HG03045 (cell line): ENCODE data around the gene SIAH3.

Experiments used
- ATAC-seq: cut with Tn5 transposase; IDR thresholded peaks from one replicate; pipeline ENCODE4 v1.9.1; 2021; ENCODE audit warnings: mild to moderate bottlenecking, moderate library complexity; ENCODE audit not compliant: unreplicated experiment

SIAH3 gene

DNA sequence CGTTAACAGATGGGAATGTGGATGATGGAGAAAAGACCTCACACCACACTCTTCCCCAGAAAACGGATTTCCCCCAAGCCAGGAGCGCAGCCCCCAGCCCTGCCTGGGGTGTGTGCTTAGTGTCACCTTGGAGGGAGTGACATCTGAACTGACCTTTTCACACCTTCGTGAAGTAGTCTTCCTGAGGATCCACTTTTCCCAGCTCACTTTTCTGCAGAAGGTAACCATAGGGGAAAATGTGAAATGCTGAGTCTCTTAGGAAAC lies 26.2 kb downstream of the SIAH3 start:
- ATAC-seq = no peak

DNA sequence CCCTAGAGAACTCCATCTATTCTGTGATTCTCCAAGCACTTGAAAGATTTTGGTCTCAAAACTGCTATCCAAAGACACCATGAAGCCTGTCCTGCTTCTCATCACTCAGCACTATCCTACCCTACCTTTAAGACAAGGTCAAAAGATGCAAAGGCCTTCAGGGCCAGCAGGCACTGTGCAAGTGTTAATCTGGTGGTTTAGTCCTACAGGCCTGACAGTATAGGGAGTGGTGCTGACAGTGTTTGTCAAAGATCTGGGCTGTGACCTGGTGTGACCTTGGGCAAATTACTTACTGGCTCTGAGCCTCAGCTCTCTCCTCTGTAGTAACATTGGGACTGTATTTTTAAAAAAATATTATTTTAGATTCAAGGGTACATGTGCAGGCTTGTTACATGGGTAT lies 28.0 kb downstream of the SIAH3 start:
- no peak for ATAC-seq

DNA sequence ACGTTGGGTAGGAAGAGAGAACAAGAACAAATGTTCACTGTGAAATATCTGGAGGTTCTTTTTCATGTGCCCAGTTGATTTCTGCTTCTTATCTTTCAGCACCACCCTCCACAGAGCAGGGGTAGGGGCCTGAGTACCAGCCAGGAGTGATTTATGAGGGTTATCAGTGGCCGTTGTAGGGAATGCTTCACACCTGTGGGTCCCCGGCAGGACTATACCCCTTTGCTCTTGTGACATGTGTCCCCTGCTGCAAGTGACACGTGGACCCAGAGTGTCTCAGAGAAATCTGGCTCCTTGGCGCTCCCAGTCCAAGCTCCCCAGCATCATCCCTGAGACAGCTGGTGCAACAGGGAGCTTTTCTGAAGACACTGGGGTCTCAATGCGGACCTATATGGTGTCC lies 29.7 kb downstream of the SIAH3 start:
- ATAC-seq = no peak

DNA sequence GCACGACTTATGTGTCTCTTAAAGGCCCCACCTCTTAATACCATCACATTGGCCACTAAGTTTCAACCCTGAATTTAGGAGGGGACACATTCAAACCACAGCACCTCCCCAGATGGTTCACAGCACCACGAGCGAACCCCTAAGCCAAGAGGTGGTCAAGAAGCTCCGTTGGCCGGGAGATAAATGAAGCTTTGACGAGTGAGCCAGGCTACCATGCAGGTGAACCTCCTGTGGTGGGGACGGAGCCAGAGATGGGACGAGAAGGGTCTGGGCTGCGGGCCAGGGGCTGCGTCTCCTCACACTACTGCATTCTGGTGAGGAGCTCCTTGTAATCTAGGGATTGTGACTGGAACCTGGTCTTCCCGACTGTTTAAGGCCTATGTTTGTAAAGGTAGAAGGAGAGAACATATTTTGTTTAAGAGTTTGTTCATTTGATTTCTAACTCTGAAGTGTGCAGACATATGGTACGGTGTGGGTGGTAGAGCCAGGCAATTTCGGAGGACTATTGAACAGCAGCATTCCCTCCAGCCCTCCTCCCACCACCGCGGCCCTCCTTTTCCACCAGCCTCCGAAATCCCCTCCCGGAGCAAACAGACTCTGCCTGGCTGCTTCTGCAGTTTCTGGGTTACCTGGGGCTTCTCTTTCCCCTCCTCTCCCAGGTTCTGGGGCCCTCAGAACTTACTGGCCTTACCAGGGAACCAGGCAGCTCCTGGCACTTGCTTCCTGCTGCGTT lies 31.3 kb downstream of the SIAH3 start:
- no peak for ATAC-seq

DNA sequence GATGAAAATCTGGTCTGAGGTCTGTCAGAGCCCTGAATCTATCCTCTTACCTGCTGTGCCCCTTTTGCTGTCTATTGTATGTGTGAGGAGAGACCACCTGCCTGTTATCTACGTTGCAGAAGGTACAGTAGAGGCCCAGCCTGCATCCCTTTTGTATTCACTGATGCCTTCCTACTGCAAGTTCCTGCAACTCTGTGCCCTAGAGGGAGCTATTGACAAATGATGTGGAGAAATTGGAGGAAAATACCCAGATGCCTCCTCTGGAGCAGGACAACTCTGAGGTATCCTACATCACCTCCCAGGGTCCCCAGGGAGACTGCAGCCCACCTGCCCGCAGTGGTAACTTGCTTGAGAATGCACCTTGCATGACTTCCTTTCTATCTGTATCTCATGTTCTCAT lies 33.7 kb downstream of the SIAH3 start:
- no peak for ATAC-seq

DNA sequence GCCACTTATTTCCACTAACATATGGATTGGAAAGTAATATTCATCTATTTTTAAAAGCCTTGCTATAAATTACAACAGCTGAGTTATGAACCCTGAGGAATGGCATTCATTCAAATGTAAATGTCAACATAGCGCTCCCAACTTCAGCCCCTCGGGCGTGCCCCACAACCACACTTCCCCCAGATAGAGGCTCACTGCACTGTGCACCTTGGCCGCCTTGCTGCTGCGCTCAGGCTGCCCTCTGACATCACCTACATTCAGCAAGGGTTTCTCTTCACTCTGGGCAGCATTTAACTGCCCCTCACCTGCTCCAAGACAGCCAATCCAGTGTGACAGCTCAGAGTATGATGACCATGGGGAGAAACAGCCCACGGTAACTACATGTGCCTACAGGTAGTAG lies 35.1 kb downstream of the SIAH3 start:
- no peak for ATAC-seq

DNA sequence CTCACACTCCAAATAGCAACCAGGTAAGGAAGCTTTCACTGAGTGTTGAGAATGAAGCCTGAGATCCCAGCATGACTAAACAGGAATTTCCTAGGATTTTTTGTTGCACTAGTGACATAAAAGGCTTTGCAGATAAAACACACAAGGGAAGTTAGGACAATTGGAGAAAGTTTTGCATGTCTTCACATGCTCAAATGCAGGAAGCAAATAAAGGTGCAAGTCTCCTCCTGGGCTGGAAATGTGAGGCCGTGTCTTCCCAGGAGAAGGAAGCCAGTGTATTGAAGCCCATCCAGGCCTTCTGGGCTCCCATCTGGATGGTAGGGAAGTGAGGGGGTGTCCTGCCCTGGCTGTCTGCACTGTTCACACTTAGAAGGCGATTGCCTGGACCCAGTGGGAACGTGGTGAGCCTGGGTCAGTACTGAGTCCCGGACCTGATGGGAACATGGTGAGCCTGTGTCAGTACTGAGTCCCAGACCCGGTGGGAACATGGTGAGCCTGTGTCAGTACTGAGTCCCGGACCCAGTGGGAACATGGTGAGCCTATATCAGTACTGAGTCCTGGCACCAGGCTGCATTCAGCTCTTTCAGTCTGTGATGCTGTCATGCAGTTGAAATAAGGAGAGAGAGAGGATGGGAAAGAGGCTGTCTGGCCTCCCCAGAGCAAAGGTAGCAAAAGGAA lies 38.7 kb downstream of the SIAH3 start:
- no peak for ATAC-seq

DNA sequence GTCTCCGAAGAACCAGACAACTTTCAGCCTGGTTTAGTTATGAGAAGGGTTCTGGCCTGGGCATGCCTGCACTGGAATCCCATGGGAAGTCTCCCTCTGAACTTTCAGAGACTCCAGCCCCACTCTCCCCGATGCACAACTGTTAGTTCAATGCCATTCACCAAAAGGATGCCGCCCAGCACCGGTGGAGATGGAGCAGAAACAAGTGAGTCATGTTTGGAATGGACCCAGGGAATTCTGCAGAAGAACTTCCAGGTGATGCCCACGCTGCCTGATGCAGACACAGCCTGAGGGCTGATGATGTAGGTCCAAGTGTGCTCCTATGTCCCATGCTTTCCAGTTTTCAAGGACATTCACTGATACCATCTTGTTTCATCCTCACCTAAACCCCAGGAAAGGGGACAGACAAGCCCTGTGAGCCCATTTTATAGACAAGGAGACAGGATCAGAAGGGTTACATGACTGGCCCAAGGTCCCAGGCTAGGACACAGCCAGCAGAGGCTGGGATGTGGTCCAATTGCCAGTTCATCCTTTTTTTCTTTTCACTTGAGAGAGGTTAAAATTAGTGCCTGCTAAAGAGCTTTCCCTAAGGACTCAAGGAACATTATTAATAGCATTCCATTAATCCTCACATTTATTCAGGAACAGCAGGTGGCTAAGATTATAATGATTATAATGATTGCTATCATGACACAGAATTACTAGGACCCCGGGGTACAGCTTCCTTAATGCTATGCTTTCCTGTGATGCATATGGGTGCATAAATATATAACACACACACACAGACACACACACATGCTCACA lies 39.5 kb downstream of the SIAH3 start:
- no peak for ATAC-seq

DNA sequence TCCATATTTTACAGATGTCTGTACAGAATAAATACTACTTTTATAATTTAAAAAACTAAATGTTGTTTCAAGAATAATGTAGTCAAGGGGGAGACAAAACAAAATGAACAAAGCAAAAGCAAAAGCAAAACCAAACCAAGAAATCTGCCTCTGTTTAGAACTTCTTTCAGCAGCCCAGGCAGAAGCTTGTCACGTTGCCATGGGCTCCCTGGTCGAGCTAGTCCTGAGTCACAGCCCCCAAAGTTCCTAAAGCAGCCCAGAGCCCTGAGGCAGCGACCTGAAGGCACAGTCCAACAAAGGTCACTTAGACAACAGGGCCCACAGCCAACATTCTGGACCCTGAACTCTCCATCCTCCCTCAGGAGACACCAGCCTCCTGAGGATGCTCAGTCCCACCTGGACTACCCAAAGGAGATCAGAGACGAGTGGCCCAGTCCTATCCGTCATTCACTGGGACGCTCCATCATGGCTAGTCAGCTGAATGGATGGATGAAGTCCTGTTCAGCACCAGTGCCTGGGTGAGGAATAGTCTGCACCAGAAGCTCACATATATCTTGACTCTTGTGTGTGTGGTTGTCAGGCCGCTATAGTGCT lies 41.7 kb downstream of the SIAH3 start:
- no peak for ATAC-seq

DNA sequence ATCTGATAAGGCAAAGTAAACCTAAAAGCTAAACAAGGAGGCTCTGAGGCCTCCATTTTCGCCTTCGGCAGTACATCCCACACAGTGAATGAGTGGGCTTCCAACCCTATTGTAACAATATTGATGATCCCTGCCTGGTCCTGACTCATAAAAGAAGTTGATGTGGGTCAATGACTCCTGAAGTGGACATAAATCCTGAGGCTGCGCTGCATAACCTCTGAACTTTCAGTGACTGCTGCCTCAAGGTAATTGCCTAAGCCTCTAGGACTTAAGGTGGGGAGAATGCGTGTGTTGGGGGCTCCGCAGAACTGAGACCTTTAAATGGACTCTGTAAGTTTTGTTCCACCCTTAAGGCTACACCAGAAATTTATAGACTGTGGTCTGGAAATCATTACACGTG lies 42.6 kb downstream of the SIAH3 start:
- no peak for ATAC-seq

DNA sequence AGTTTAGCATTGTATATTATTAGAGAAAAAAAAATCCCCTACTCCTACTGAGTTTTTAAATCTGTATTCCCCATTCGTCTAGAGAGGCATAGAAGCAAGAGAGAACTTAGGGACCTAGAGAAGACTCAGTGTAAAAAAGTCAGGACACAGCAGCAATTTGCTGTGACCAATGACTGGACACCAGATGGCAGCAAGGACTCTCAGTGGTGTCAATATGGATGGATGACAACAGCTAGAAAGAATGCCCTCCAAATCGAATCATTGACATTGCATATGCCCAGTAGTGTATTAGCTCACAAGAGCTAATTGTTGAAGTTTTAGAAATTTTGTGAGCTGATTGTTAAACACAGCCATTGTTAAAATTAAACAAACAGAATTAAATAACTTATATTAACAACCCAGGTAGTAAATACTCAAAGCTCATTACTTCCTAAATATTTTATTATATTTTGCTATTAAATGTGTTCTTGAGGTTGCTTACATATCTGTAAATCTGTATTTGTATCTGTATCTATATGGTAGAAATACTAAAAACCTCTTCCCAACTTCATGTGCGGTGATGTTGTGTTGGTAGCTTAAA lies 43.9 kb downstream of the SIAH3 start:
- no peak for ATAC-seq

DNA sequence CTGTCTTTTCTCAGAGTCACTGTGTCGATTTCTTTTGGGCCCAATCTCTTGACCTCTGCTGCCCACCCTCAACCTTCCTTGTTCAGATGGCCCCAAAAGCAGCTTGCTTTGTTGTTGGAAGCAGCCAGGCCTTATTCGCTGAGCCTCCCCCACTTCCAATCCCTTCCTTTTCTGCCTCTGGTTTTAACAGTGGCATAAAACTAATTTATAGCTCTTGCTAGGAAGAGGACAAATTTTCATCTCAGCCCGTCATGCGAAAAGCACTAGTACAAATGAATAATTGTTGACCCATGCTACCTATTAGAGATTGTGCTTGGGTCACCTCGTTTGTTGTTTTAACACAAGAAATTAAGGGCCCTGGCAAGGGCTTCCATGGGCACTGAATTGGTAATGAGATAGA lies 51.1 kb downstream of the SIAH3 start:
- no peak for ATAC-seq

DNA sequence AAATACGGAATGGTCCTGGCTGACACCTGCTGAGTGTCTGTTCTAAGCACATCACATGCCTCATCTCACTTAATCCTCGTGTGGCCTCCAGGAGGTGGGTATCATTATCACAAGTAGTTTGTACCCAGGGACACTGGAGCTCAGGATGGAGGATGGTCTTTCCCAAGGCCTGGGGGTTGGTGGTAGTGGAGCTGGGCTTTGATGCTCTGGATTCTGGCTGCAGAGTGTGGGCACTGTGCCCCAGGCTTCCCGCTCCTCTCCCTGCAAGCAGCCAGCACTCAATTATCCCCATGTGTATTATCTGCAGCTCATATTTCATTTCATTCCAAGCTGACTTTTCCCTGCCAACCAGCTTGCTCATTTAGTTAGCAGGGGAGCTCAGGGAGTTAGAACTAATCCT lies 52.1 kb downstream of the SIAH3 start:
- ATAC-seq = no peak

DNA sequence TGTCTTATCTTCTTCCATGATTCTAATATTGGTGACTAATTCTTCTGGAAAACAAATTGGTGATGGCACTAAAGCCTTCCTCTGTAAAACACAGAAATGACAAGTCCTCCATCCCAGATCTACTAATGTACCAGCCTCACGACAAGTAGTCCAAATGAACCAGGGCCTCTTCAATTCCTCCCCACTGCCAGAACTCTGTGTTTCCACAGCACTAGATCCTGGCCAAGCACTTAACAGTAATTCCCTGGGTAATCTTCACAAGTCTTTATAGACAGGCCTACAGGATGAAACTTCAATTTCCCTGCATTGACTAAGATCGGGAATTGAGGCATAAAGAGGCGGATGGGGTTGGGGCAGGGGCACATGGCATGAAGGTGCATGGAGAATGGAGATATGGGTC lies 52.7 kb downstream of the SIAH3 start:
- no peak for ATAC-seq

DNA sequence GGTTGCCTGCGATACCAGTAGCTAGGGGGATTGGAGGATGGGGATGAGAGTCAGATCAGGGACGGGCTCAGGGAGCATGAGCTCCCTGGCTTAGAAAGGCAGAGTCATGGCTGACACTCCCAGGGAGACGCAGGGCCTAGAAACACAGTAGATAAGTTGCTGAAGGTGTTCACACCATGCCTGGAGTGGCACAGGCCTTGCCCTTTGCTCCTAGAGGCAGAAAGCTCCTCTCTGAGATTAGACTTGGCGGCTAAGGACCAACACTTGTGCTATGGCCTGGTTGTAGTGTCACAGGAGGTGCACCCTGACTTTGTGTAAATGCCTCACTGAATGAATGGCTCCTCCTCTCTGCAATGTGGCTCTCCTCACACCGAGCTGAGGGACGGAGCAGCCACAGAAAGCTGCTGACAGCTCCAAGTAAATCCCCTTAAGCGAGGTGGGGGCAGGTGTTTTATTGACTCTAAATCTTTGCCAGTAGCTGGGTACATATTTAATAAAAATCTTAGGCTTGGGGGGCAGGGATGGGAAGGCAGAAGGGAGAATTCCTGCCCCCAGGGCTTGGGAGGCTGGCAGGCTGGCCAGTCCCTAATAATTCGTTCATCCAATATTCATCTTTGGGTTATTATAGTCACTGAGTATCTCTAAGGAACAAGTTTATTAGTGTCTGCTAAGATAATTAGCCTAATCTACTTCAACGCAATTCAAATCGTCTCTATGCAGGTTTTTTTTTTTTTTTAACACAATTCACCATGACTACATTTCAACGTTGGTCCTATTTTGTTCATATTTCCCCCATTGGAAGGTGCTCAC lies 54.9 kb downstream of the SIAH3 start:
- no peak for ATAC-seq

DNA sequence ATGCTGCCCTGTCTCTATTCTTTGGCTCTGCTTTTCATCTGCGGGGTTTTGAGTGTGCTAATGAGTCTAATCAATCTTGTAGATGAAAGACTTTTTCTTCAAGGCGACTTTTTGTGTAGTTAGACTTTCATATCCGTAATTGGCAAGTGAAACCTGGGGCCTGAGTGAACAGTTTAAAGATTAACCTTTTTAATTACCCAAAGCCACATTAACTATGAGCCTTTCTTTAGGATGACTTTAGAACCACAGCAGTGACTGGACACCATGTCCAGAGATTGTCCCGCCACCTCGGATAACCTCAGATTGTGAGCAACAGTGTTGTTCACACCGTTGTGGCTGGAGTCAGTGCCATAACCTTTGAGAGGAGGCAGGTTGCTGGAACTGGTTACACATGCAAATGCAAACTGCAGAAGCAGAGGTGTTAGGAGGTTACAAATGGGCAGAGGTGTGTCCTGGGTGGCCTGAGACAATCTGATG lies 58.7 kb downstream of the SIAH3 start:
- ATAC-seq = no peak

DNA sequence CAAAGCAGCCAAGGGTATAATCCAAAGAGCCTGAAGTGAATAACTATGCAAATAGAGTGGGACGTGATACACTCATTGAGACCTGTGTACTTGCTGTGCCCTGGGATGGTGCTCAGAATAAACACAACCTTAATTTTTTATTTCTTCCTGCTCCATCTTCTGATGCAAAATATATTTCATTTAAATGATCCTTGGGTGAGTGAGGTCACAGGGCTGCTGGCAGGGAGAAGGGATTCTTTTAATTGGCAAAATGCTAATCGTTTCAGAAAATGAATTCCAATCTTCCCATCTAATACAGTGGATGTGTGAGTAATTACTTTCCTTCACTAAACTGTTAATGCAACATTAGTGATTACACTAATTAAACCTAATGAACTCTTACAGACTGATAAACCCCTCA lies 63.5 kb downstream of the SIAH3 start:
- ATAC-seq = no peak

DNA sequence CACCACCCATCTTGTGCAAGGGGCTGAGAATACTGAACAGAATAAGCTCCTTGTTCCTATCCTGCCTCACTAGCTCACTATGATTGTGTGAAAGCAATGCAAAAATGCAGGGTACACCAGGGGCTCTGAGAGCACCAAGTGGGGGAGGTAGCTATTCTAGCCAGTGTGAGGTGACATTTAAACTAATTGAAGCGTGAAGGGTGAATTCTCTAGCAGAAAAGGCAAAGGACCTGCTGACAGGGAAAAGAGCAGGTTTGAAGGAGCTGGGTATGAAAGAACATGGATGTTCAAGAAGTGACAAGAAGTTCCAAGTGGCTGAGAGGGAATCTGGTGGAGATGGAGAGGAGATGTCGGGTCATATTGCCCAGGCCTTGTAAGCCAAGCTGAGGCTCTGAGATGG lies 64.2 kb downstream of the SIAH3 start:
- no peak for ATAC-seq

DNA sequence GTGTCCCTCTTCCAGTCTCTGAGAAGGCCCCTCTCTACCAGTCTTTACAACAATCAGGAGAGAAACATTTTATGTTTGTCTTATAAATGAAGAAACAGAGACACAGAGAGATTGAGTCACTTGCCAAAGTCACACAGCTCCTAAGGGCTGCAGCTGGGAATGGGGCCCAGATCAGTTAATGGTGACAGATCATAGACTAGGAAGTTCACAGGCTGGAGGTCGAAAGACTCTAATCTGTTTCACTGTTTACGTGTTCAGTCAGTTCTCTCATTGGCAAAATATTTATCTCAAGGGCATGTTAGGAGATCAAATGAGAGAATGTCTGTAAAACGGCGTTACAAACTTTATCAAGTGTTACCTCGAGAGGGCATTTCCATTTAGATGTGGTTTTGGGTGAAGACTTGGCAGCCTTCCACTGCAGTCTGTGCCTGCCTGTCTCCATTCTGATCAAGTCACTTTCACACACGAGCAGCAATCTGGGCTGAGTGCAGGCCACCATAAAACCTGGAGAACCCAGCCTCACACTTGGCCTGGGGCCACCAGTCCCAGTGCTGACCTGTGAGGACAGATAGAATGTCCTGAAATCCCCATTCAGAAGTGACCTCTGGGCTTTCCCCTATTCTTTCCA lies 65.1 kb downstream of the SIAH3 start:
- no peak for ATAC-seq
